ENCODE measurements around the gene CDCA7L. TPM values are rescaled to one million over a fixed set of nuclear protein-coding genes. Genes with fewer than 3 reads are reported as not detected.

The CDCA7L gene
- polyA plus RNA-seq, 1 donor (not counting 4 experiments of a cell fraction or from before 2014, with no cell fraction given): 31.8 TPM

DNA sequence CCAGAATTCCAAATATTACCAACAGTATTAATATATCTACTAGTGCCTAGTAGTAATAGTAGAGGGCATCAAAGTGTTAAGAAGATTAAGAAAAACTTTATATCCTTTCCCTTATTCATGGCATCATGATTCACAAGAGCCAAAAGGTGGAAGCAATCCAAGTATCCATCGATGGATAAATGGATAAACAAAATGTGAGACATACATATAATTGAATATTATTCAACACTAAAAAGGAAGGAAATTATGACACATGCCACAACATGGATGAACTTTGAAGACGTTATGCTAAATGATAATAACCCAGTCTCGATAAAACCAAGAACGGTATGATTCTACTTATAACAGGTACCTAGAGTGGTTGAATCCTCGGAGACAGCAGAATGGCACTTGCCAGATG, 23.1 kb downstream of the CDCA7L start:
- H3K27ac ChIP-seq (ENCODE audit: control insufficient read depth, insufficient read depth, low read length): no peak overlapping the region
- H3K9me1 ChIP-seq (ENCODE audit: control insufficient read depth, extremely low read depth, insufficient read depth, low read length): no peaks in the 10 kb centered on the region
- peaks cover 12% of the 10 kb centered on the region for H3K79me2 ChIP-seq (ENCODE audit: control insufficient read depth, insufficient read depth, low read length)
- no peak overlapping the region for H2AFZ ChIP-seq (ENCODE audit: control insufficient read depth, low read length)
- FAIRE-seq: no peak
- no peaks in the 10 kb centered on the region for H3K27me3 ChIP-seq (ENCODE audit: control insufficient read depth, extremely low read depth, insufficient read depth, low read length)
- H4K20me1 ChIP-seq (ENCODE audit: control insufficient read depth, extremely low read depth, insufficient read depth, low read length): no peaks in the 10 kb centered on the region
- H3K9me3 ChIP-seq (ENCODE audit: control insufficient read depth, low read depth, low read length): no peaks in the 10 kb centered on the region
- dilution Hi-C loops (cut with MboI; ENCODE audit: extremely low pct_ligation_motif_present, low sequenced_read_pairs): no loop called here
- H3K4me3 ChIP-seq (ENCODE audit: control insufficient read depth in 2 of 3, extremely low read depth in 1 of 3, insufficient read depth in 2 of 3, low read depth in 1 of 3, low read length in 3 of 3): no peak overlapping the region
- H3K9ac ChIP-seq (ENCODE audit: control insufficient read depth, extremely low read depth, insufficient read depth, low read length): no peak overlapping the region
- TF ChIP-seq, protein P1, sequence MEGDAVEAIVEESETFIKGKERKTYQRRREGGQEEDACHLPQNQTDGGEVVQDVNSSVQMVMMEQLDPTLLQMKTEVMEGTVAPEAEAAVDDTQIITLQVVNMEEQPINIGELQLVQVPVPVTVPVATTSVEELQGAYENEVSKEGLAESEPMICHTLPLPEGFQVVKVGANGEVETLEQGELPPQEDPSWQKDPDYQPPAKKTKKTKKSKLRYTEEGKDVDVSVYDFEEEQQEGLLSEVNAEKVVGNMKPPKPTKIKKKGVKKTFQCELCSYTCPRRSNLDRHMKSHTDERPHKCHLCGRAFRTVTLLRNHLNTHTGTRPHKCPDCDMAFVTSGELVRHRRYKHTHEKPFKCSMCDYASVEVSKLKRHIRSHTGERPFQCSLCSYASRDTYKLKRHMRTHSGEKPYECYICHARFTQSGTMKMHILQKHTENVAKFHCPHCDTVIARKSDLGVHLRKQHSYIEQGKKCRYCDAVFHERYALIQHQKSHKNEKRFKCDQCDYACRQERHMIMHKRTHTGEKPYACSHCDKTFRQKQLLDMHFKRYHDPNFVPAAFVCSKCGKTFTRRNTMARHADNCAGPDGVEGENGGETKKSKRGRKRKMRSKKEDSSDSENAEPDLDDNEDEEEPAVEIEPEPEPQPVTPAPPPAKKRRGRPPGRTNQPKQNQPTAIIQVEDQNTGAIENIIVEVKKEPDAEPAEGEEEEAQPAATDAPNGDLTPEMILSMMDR (optimal IDR thresholded peaks at IDR 0.05 in 1 of 3, IDR thresholded peaks at IDR 0.05 in 1 of 3, conservative IDR thresholded peaks at IDR 0.05 in 1 of 3; ENCODE audit: extremely low read depth in 1 of 3, insufficient read depth in 2 of 3, low read length in 3 of 3): no peak
- no peak for TF ChIP-seq EZH2 (IDR thresholded peaks at IDR 0.05; ENCODE audit: low read length)
- no peak for DNase-seq (ENCODE audit: low read depth, low spot score)
- H3K36me3 ChIP-seq (ENCODE audit: control insufficient read depth in 2 of 2, extremely low read depth in 1 of 2, insufficient read depth in 2 of 2, low read length in 2 of 2): no peaks in the 10 kb centered on the region
- H3K4me1 ChIP-seq (ENCODE audit: control insufficient read depth, extremely low read depth, insufficient read depth, low read length): peaks cover 5% of the 10 kb centered on the region
- no peak overlapping the region for H3K4me2 ChIP-seq (ENCODE audit: control insufficient read depth, extremely low read depth, insufficient read depth, low read depth, low read length)

DNA sequence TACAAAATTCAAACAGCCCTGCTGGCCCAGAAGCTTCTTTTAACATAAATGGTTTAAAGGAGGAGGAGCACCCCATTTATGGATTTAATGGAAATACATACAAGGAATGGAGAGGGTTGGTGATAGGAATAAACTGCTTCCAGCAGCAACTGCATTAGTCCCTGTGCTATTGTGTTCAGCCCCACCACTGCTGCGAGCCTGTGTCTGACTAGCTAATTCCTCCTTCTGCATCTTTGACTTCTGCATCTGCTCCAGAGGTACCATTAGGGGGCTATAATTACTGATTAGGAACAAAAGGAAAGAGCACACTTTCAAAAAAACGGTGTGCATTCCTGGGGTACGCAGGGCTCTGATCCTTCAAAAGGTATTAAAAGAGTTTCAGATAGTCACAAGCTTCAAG, 24.8 kb downstream of the CDCA7L start:
- Histone ChIP-seq H3K27me3 (ENCODE audit: control insufficient read depth, extremely low read depth, insufficient read depth, low read length) (no peaks in the 10 kb centered on the region), H3K36me3 (ENCODE audit: control insufficient read depth in 2 of 2, extremely low read depth in 1 of 2, insufficient read depth in 2 of 2, low read length in 2 of 2) (no peaks in the 10 kb centered on the region), H3K79me2 (ENCODE audit: control insufficient read depth, insufficient read depth, low read length) (peaks cover 9% of the 10 kb centered on the region), H4K20me1 (ENCODE audit: control insufficient read depth, extremely low read depth, insufficient read depth, low read length) (no peaks in the 10 kb centered on the region), H3K4me3 (ENCODE audit: control insufficient read depth in 2 of 3, extremely low read depth in 1 of 3, insufficient read depth in 2 of 3, low read depth in 1 of 3, low read length in 3 of 3) (no peak overlapping the region), H3K9me1 (ENCODE audit: control insufficient read depth, extremely low read depth, insufficient read depth, low read length) (no peaks in the 10 kb centered on the region), H3K9ac (ENCODE audit: control insufficient read depth, extremely low read depth, insufficient read depth, low read length) (no peak overlapping the region), H3K9me3 (ENCODE audit: control insufficient read depth, low read depth, low read length) (no peaks in the 10 kb centered on the region), H2AFZ (ENCODE audit: control insufficient read depth, low read length) (no peak overlapping the region), H3K4me1 (ENCODE audit: control insufficient read depth, extremely low read depth, insufficient read depth, low read length) (no peaks in the 10 kb centered on the region), H3K27ac (ENCODE audit: control insufficient read depth, insufficient read depth, low read length) (no peak overlapping the region), H3K4me2 (ENCODE audit: control insufficient read depth, extremely low read depth, insufficient read depth, low read depth, low read length) (no peak overlapping the region)
- FAIRE-seq: no peak
- DNase-seq (ENCODE audit: low read depth, low spot score): no peak
- dilution Hi-C loops (cut with MboI; ENCODE audit: extremely low pct_ligation_motif_present, low sequenced_read_pairs): no loop called here
- TF ChIP-seq, protein P1 (optimal IDR thresholded peaks at IDR 0.05 in 1 of 3, IDR thresholded peaks at IDR 0.05 in 1 of 3, conservative IDR thresholded peaks at IDR 0.05 in 1 of 3; ENCODE audit: extremely low read depth in 1 of 3, insufficient read depth in 2 of 3, low read length in 3 of 3): no peak
- TF ChIP-seq EZH2 (IDR thresholded peaks at IDR 0.05; ENCODE audit: low read length): no peak

Data from keratinocyte (primary cell).